Esophagus mucosa (tissue), 1 donor: ENCODE results near the gene ALDH2. TPM values are rescaled to one million over a fixed set of nuclear protein-coding genes. Genes with fewer than 3 reads are reported as not detected.
"Not testable (repeated sequence)": the region's sequence is repeated elsewhere in the genome, so short reads cannot be mapped to it uniquely, and the experiment has no call there.

Experiments
- ATAC-seq: fragments of 200-7000 bp; cut with Tn5 transposase; one replicate; pipeline ENCODE4 v1.9.1; 2020
- total RNA-seq: library from RNA; stranded (reverse); gene quantifications from one replicate; pipeline ENCODE4 v1.2.4, GENCODE V29; 2023
- donor health status: DM: yes; HTN: yes; CAD: no.

The ALDH2 gene
- total RNA-seq, 1 donor from 2014 or later = 135 TPM

DNA sequence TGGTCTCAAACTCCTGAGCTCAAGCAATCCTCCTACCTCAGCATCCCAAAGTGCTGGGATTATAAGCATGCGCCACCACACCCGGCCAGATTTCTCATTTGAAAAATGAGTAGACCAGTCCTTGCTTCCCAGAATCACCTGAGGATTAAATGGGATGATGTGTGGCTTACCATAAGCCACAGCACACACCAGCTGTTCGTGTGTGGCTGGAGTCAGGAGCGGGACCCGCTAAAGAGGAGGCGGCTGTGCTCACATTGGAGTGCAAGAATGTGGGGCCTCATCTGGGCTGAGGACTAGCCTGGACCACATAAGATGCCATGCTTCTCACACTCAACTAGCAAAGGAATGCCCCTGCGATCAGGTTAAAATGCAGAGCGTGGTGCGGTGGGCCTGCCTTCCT, 6.7 kb upstream of the ALDH2 start:
- peak; percentile 21 for ATAC-seq

DNA sequence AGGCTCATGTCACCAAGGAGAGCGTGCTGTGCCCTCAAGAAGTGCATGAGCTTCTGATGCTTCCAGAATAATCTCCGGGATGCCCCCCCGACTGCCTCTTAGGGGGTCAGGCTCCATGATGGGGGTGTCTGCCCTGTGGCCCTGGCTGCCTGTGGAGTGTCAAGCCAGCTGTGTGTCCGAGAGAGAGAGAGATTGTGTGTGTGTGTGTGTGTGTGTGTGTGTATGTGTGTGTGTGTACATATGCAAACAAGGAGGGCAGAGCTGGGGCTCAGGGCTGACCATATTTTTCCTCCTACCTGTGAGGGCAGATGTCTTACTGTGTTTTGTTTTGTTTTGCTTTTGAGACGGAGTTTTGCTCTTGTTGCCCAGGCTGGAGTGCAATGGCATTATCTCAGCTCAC, 5.6 kb upstream of the ALDH2 start:
- ATAC-seq = no peak

DNA sequence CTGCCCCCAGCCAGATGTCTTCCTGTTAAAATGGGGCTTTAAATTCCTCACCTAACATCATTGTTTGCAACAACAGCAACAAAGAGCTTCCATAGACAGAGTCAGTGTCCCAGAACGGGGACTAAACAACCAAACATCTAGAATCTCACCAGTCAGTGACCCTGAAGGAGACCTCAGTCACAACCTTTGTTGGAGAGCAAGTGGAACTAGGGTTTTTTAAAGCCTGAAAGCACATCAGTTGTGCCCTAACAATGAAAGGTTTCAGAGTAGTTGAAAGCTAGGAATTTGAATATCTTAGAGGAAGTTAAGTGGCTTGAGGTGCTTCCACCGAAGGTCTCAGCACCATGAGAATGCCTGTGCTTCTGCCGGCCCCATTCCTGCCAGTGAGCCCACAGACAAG, 5.0 kb upstream of the ALDH2 start:
- no peak for ATAC-seq

DNA sequence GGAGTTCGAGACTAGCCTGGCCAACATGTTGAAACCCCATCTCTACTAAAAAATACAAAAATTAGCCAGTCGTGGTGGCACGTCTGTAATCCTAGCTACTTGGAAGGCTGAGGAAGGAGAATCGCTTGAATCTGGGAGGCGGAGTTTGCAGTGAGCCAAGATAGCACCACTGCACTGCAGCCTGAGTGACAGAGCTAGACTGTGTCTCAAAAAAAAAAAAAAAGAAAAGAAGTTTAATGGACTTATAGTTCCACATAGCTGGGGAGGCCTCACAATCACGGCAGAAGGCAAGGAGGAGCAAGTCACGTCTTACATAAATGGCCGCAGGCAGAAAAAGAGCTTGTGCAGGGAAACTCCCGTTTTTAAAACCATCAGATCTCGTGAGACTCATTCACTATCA, 3.2 kb upstream of the ALDH2 start:
- ATAC-seq = not testable (repeated sequence)

DNA sequence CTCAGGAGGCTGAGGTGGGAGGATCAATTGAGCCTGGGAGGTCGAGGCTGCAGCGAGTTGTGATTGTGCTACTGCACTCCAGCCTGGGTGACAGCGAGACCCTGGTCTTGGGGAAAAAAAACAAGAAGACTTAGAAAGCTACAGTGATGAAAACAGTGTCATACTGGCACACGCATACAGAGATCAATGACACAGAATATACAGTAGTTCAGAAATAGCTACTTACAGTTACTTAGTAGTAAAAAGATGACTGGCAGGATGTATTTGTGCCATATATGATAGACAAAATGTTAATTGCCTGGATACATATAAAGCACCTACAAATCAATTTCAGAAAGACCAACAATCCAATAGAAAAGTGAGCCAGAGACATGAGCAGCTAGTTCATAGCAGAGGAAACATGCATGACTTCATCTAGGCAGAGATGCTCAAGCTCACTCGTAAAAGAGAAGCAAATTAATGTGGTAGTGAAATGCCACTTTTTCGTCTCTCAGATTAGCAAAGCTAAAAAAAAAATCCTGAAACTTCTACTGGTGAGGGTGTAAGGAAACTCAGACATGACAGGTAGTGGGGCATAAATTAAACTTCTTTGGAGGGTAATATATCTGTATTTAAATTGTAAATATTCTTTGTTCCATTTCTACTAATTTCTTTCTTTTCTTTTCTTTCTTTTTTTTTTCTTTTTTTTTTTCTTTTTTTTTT, 2.5 kb upstream of the ALDH2 start:
- ATAC-seq = no peak

DNA sequence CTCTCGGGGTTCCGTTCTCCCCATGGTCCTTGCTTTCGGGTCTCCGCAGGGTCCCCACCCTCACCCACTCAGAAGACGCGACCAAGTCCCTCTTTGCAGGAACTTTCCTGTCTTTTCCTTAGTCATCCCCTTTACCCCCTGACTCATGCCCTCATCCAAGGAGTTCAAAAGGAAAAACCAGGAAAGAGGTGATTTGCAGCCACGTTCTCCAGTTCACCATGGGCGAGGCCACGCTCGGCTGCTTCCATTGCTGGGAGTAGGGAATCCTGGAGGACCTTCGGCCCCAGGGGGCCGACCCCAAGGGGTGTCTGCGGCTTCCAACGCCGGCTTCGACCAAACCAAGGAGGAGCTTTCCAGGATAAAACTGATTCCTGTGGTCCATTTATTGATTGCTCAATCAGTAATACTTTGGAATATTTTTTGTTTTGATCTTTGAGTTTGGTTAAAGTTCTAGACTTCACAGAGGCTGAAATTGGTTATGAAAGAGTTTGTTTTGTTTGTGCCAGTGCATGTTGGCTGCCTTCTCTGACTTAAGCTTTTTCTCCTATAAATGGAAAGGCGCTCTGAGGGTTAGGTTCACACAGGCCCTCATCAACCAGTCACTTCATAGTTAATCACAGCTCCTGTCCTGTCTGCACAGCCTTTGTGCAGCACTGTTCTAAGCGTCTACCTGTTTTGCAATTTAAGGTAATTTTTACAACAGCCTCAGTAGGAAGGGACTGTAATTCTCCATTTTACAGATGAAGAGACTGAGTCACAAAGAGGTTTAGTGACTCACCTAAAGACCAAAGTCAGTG, 827 bp downstream of the ALDH2 start:
- peak; percentile 66 for ATAC-seq

DNA sequence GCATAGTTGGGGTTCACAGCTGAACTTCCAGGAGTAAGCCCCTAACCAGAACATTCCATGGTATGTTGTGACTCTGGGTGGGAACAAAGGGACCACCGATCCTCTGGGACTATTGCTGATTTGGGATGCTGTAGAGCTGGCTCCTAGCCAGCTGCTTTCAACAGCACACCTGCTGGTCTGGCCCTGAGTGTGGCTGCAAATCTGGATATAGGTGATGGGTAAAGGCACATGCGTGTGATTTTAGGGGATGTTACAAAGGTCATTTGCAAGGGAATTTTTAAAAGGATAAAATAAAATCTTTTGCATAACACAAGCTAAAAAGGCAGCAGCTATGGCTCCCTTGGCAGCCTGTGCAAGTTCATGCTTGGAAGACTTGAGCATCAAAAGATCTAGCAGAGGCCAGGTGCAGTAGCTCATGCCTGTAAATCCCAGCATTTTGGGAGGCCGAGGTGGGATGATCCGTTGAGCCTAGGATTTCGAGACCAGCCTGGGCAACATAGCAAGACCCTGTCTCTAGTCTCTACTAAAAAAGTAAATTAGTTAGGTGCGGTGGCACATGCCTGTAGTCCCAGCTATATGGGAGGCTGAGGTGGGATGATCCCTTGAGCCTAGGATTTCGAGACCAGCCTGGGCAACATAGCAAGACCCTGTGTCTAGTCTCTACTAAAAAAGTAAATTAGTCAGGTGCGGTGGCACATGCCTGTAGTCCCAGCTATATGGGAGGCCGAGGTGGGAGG, 1.6 kb downstream of the ALDH2 start:
- ATAC-seq = no peak

DNA sequence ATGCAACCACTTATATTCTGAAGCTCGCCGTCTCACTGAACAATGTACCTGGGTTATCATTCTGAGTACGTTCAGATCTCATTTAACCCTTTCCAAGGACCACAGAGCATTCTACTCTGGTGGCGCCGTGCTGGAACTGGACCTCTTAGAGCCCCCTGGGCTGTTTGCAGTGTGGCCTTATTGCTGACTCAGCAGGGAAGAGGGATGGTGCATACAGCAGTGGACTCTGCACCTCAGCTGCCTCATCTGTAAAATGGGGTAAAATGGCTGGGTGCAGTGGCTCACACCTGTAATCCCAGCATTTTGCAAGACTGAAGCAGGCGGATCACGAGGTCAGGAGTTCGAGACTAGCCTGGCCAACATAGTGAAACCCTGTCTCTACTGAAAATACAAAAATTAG, 2.9 kb downstream of the ALDH2 start:
- no peak for ATAC-seq

DNA sequence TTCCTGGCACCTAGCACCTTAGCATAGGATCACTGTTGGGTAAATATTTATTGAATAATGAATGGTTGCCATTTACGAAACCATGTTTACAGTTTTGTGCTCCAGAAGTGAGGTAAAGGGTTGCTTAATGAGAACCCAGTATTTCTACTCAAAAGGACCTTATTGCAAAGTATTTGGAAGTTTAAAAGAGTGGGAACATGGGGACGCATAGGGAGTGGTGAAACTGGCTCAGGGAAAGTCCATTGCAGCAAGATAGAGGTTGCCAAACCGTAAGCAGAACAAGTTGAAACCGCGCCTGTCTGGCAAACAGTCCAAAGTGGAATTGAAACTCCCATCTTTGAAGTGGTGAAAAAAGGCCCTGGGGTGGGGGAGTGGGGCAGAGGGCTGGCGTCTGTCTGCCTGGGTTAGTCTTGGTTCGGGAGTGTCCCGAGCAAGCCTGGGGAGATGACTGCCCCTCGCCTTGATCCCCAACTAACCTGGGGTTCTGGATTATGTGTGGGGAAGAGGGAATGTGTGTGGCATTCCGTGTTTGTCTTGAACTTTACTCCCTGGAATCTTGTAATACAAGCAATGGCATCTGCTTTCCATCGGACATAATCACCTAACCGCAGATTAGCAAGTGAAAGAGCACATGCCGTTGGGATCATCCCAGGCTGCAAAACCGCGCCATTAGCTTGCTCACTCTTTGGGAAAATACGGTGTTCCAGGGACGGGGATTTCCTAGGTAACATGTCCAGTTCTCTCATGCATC, 7.2 kb downstream of the ALDH2 start:
- peak; percentile 75 for ATAC-seq

DNA sequence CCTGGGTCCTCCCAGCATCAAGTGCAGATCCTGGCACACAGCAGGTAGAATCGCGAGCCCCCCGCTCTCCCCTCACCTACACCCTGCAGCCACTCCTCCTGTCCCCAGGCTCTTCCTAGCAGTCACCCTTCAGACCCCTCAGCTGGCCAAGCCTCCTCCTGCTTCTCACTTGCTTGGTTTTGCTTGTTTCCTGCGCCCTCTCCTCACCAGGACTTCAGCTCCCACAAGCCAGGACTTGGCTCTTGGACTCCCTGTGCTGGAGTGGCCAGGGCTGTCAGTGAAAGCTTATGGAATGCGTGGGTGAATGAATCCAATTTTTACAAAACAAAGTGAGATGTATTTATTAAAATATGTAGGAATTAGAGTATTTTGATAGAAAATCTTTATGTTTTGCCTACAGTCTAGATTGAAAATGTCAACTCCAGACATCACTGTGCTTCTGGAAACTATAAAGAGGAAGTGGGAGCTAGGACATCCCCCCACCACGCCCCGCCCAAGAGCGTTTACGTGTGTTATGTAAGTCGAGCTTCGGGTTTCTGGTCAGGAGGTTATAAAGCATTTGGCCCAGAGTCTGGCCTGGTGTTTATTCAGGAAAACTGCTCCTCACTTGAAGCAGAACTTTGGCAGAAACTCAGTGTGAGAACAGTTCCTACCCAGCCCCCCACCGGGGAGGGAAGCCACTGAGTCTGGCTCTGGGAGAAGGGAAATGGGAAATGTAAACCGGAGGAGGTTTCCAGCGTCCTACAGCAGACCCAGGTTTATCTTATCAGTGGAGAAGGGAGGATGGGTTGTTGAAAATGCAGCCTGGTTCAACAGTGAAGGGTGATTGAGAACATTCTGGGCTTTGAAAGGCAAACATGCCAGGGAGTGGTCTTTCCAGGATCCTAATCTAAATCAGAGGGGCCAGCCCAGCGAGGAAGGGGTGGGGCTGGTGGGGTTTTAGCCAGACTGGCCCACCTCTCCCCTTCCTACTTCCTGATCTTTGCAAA, 8.8 kb downstream of the ALDH2 start:
- ATAC-seq = peak; percentile 49

DNA sequence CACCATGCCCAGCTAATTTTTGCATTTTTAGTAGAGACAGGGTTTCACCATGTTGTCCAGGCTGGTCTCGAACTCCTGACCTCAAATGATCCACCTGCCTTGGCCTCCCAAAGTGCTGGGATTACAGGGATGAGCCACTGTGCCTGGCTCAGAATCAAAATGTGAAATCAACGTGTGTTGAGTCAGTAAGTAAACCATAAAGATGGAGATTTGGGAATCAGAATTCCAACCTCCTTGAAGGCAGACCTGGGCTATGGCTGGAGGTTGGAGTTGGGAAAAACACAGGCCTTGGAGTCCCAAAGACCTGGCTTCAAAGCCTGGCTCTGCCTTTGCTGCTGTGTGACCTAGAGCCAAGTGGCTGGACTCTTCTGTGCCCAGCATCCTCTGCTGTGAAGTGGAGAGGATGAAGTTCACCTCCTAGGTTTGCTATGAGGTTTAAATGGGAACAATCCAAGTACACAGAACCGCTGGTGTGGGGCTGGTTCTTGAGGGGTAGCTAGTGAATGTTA, 10.2 kb downstream of the ALDH2 start:
- no peak for ATAC-seq

DNA sequence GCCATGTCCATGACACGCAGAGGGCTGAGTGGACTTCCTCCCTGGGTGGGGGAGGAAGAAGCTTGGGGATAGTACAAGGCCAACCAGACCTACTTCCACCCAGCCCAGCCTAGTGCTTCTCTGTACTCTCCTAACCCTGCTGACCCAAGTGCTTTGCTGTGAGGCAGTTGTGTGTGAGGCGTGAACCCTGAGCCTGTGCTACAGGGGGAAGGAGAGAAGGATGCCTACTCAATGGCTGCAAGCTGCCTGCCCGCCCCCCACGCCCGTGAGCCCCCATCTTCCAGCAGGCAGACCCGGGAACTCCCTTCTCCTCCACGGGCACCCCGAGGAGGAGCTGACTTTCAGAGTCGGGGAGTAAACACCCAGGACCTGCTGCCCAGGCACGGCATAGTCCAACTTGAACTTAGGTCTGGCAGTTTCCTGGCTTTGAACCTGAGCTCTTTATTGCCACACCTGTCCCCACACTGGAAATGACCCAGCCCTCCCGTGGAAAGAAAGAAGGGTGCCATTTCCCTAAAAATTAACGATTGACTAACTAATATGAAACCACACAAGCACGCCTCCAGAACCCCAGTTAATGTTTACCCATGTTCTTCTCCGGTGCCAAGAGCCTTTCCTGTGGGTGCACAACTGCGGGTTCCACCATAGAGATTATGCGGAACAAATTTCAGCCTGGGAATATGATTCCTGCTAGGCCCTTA, 10.8 kb downstream of the ALDH2 start:
- ATAC-seq = no peak

DNA sequence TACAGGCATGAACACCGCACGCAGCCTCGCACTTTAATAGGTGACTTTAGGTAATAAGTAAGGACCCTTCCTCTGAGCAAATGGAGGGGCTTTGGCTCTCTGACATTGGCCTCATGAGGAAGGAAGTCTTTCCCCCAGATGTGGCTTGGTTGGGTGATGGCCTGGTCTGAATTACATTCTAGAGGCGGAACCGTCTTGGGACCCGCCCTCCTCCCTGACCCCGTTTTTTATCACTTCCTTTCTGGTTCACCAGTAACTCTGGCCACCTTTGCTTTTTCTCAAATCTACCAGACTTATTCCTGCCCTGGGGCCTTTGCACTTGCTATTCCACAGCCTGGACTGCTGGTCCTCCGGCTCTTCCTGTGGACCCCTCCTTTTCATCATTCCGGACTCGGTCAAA, 13.4 kb downstream of the ALDH2 start:
- ATAC-seq = no peak

DNA sequence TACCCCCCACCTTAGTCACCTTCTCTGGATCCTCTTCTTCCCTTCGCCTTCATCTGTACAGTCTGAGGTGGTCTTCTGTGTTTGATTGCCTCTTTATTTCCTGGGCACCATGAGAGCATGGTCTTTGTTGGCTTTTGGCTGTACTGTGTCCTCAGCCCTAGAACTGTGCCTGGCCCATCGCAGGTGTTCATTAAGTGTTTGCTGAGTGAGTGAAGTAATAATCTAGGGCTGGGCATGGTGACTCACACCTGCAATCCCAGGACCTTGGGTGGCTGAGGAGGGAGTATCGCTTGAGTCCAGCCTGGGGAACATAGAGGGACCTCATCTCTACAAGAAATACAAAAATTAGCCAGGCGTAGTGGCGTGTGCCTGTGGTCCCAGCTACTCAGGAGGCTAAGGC, 13.9 kb downstream of the ALDH2 start:
- peak; percentile 87 for ATAC-seq

DNA sequence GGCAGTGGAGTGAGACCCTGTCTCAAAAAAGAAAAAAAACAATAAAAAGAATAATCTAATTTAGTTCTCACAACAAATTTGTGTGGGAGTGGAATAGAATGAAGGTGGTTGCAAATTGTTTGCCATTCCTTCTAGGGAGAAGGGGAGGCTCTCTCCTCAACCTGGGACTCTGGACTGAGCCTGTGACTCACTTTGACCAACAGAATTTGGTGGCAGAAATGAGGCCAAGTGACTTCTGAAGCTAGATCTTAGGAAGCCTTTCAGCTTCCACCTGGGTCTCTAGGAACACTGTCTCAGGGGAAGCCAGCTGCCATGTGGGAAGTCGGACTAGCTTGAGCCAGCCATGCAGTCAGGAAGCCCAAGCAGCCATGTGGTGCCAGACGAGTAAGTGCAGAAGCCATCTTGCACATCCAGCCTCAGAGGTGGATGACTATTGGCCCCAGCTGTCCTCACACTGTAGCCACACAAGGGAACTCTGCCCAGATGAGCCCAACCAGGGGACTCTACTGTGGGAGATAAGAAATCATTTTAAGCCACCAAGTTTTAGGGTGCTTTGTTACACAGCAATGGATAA, 14.4 kb downstream of the ALDH2 start:
- no peak for ATAC-seq

DNA sequence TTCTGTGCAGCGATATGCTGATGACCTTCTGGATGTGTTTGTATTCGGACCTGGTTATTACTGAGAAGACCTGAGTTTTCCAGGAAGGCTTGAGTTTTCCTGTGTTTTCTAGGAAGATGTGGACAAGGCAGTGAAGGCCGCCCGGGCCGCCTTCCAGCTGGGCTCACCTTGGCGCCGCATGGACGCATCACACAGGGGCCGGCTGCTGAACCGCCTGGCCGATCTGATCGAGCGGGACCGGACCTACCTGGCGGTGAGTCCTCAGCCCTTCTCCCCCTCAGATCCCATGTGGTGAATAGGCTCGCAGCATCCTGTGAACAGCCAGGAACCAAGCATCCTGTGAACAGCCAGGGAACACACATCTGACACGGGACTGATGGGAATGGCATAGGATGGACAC, 16.3 kb downstream of the ALDH2 start:
- no peak for ATAC-seq

DNA sequence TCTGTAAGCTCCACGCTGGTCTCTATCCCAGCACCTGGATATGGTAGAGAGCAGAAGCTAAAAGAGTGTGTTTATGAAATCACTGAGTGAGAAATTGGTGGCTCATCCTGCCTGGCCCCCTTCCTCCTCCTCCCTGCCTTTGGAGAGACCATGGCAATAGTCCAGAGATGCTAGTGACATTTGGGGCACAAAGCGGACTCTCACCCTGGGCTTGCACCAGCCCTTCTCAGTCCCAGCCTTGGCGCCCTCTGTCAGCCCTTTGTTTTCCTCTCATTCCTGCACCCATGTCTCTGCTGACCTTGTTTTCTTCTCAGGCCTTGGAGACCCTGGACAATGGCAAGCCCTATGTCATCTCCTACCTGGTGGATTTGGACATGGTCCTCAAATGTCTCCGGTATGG, 18.2 kb downstream of the ALDH2 start:
- no peak for ATAC-seq

DNA sequence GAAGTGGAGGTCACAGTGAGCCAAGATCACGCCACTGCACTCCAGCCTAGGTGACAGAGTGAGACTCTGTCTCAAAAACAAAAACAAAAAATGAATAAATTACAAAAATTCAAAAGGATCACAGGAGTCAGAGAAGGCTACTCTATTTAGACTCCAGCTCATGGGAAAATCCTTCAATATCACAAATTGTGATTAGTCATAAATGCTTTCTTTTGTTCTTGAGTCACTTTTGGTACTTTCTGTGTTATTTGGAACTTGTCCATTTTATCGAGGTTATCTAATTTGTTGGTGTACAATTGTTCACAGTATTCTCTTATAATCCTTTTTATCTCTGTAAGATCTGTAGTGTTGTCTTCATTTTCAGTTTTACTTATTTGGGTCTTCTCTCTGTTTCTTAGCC, 18.9 kb downstream of the ALDH2 start:
- no peak for ATAC-seq

DNA sequence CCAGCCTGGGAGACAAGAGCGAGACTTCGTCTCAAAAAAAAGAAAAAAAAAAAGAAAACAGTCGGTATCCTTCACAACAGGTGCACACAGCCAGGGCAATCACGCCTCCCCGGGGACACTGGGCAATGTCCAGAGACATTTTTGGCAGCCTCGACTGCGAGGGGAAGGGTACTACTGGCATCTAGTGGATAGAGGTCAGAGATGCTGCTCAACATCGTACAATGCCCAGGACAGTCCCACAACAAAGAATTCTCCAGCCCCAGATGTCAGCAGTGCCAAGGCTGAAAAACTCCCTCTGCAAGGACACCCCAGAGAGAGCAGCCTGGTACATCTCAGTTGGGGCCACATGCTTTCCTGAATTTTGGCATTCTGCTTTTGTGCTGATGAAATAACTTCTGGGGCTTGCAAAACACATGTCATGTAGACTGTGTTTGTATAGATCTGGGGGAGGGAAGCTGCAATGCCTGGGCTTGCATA, 21.5 kb downstream of the ALDH2 start:
- peak; percentile 27 for ATAC-seq

DNA sequence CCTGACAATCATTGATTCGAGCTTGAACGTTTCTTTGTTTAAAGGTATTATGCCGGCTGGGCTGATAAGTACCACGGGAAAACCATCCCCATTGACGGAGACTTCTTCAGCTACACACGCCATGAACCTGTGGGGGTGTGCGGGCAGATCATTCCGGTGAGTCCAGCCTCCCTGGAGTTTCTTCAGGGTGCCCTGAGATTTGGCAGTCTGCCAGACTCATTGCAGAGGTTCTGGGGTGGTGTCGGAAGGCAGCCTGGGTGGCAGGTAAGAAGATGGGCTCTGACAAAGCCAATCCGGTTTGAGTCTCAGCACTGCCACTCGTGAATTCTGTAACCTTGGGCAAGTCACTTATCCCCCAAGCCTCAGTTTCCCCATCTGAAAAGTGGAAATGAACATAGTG, 23.0 kb downstream of the ALDH2 start:
- no peak for ATAC-seq
